Measurements from ENCODE around the gene TSGA10. TPM values are rescaled to one million over a fixed set of nuclear protein-coding genes. Genes with fewer than 3 reads are reported as not detected.

The TSGA10 gene
- polyA plus RNA-seq, 3 donors, result 0.32 to 2.2 (median 0.79) TPM

DNA sequence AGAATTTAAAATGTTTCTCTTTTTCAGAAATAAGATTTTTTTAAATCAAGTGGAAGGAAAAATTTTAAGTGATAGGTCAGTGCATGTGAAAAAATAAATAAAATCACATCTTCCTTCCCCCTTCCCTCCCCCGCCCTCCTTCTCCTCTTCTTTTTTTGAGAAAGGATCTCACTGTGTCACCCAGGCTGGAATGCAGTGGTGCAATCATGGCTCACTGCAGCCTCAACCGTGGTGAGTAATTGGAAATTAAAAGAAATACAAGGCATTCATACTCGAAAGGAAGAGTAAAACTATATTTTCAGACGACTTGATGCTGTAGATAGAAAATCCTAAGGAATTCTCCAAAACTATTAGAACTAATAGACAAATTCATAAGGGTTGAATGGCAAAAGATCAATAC is 201.8 kb downstream of the TSGA10 start:
- Mint-ChIP-seq H3K27ac (no peak overlapping the region), H3K4me1 (no peaks in the 10 kb centered on the region), H3K4me3 (no peak overlapping the region), H3K9me3 (peaks cover 0 to 6% (median 0%) of the 10 kb centered on the region in 7 donors), H3K36me3 (no peaks in the 10 kb centered on the region), H3K27me3 (ENCODE audit: low read depth in 3 of 3) (peaks cover 15 to 46% (median 25%) of the 10 kb centered on the region in 3 donors)
- H3K4me1 ChIP-seq (ENCODE audit: control insufficient read depth in 1 of 2, insufficient read depth in 2 of 2, low read length in 2 of 2), result no peaks in the 10 kb centered on the region
- H3K9me3 ChIP-seq (replicated peaks in 1 of 2; ENCODE audit: control insufficient read depth in 1 of 2, insufficient read depth in 1 of 2, low read length in 2 of 2), result no peaks in the 10 kb centered on the region
- no peak for TF ChIP-seq CTCF (IDR thresholded peaks at IDR 0.05)
- H3K27me3 ChIP-seq (ENCODE audit: control insufficient read depth in 2 of 2, insufficient read depth in 2 of 2, low read length in 2 of 2), result peaks cover 7 to 17% of the 10 kb centered on the region in 2 donors
- no peak overlapping the region for H3K9ac ChIP-seq (ENCODE audit: insufficient read depth, low read length, poor library complexity, severe bottlenecking)
- no peaks in the 10 kb centered on the region for H3K79me2 ChIP-seq (ENCODE audit: insufficient read depth, low read length)
- no peak overlapping the region for H3K4me3 ChIP-seq (replicated peaks in 1 of 3; ENCODE audit: low read depth in 2 of 3, low read length in 3 of 3)
- no peak for DNase-seq
- H3K27ac ChIP-seq (ENCODE audit: low read depth in 1 of 2, low read length in 2 of 2), result no peak overlapping the region
- no peaks in the 10 kb centered on the region for H4K20me1 ChIP-seq (ENCODE audit: insufficient read depth, low read length)
- no peak overlapping the region for H2AFZ ChIP-seq (ENCODE audit: insufficient read depth, low read depth, low read length, poor library complexity, severe bottlenecking)
- no peak overlapping the region for H3K4me2 ChIP-seq (replicated peaks; ENCODE audit: extremely low read depth, low read length, poor library complexity, severe bottlenecking)
- no CpG with 5 or more reads among the region's 4 CpGs for WGBS (ENCODE audit: insufficient coverage)
- intact Hi-C loops (cut with micrococcal nuclease), result no loop called here
- H3K36me3 ChIP-seq (replicated peaks in 1 of 2; ENCODE audit: control insufficient read depth in 1 of 2, insufficient read depth in 2 of 2, low read length in 2 of 2), result no peaks in the 10 kb centered on the region

DNA sequence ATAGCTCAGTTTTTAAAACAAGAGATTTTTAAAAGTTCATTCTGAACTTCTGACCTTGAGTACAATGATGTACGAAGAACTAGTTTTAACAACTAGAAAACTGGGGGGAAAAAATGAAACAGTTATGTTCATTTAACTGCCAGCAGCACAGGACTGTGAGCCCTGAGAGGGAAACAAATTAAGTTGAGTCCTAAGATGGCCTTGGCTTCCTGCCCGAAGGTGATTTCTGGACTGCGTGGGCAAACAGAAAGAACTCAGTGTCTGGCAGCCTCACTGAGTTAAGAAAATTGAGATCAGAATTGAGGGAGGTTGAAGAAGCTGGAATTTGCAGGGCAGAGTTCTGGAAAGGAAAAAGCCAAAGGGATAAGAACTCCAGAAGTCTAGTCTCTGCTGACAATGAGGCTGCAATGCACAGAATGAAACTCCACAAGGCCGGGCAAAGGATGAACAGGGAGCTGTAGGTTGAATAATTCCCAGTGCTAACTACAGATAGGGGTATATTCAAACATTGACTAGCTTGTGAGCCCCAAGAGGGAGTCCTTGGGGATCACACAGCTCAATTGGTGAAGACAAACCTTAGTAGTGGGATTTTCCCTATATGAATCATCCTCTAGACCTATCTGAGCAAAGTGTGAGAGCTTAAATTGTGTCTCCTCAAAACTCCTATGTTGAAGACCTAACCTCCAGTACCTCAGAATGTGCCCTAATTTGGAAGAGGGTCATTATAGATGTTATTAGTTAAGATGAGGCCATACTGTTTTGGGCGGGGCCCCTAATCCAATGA is 205.6 kb downstream of the TSGA10 start:
- no peak overlapping the region for H3K27ac ChIP-seq (ENCODE audit: low read depth in 1 of 2, low read length in 2 of 2)
- H4K20me1 ChIP-seq (ENCODE audit: insufficient read depth, low read length), result no peaks in the 10 kb centered on the region
- intact Hi-C loops (cut with micrococcal nuclease), result no loop called here
- no peak for DNase-seq
- peaks cover 7 to 17% of the 10 kb centered on the region in 2 donors for H3K27me3 ChIP-seq (ENCODE audit: control insufficient read depth in 2 of 2, insufficient read depth in 2 of 2, low read length in 2 of 2)
- H3K9ac ChIP-seq (ENCODE audit: insufficient read depth, low read length, poor library complexity, severe bottlenecking), result no peak overlapping the region
- H3K36me3 ChIP-seq (replicated peaks in 1 of 2; ENCODE audit: control insufficient read depth in 1 of 2, insufficient read depth in 2 of 2, low read length in 2 of 2), result no peaks in the 10 kb centered on the region
- no peaks in the 10 kb centered on the region for H3K36me3 Mint-ChIP-seq
- H3K79me2 ChIP-seq (ENCODE audit: insufficient read depth, low read length), result no peaks in the 10 kb centered on the region
- peaks cover 0 to 6% (median 0%) of the 10 kb centered on the region in 7 donors for H3K9me3 Mint-ChIP-seq
- no peak overlapping the region for H3K4me2 ChIP-seq (replicated peaks; ENCODE audit: extremely low read depth, low read length, poor library complexity, severe bottlenecking)
- no peak overlapping the region for H3K27ac Mint-ChIP-seq
- no peaks in the 10 kb centered on the region for H3K4me1 Mint-ChIP-seq
- no peak overlapping the region for H2AFZ ChIP-seq (ENCODE audit: insufficient read depth, low read depth, low read length, poor library complexity, severe bottlenecking)
- H3K9me3 ChIP-seq (replicated peaks in 1 of 2; ENCODE audit: control insufficient read depth in 1 of 2, insufficient read depth in 1 of 2, low read length in 2 of 2), result no peaks in the 10 kb centered on the region
- no peak overlapping the region for H3K4me3 ChIP-seq (replicated peaks in 1 of 3; ENCODE audit: low read depth in 2 of 3, low read length in 3 of 3)
- TF ChIP-seq CTCF (IDR thresholded peaks at IDR 0.05), result no peak
- no peaks in the 10 kb centered on the region for H3K4me1 ChIP-seq (ENCODE audit: control insufficient read depth in 1 of 2, insufficient read depth in 2 of 2, low read length in 2 of 2)
- peaks cover 14 to 35% (median 21%) of the 10 kb centered on the region in 3 donors for H3K27me3 Mint-ChIP-seq (ENCODE audit: low read depth in 3 of 3)
- 100% methylated on average over 5 of the region's 5 CpGs for WGBS (ENCODE audit: insufficient coverage)
- H3K4me3 Mint-ChIP-seq, result no peak overlapping the region

All from CD14-positive monocyte (primary cell).